Choroid plexus epithelial cell (primary cell): ENCODE results near the gene HEYL.
A peak's percentile ranks its signal among the peaks of the same experiment; 100 is the strongest.

Experiments used
- DNase-seq: peaks from one replicate; pipeline ENCODE4 v3.0.0-alpha.2; 2010; ENCODE audit warnings: low read depth
- H3K4me3 ChIP-seq: 2 replicates; pipeline ENCODE4 v1.5.1; 2011; ENCODE audit warnings: low read depth, mild to moderate bottlenecking, control low read depth, low read length, moderate library complexity
- TF ChIP-seq, protein P1 (sequence below): conservative IDR thresholded peaks from 2 replicates; pipeline ENCODE4 v1.5.1; 2011; ENCODE audit warnings: low read depth, mild to moderate bottlenecking, control low read depth, inconsistent platforms, low read length, moderate library complexity

HEYL gene

GRCh38 chr1:39635205-39635870 is 4.1 kb downstream of the HEYL start:
- DNase-seq, result no peak
- TF ChIP-seq, protein P1, sequence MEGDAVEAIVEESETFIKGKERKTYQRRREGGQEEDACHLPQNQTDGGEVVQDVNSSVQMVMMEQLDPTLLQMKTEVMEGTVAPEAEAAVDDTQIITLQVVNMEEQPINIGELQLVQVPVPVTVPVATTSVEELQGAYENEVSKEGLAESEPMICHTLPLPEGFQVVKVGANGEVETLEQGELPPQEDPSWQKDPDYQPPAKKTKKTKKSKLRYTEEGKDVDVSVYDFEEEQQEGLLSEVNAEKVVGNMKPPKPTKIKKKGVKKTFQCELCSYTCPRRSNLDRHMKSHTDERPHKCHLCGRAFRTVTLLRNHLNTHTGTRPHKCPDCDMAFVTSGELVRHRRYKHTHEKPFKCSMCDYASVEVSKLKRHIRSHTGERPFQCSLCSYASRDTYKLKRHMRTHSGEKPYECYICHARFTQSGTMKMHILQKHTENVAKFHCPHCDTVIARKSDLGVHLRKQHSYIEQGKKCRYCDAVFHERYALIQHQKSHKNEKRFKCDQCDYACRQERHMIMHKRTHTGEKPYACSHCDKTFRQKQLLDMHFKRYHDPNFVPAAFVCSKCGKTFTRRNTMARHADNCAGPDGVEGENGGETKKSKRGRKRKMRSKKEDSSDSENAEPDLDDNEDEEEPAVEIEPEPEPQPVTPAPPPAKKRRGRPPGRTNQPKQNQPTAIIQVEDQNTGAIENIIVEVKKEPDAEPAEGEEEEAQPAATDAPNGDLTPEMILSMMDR, result no peak
- no peak overlapping the region for H3K4me3 ChIP-seq

GRCh38 chr1:39633422-39633821 is 6.0 kb downstream of the HEYL start:
- no peak for DNase-seq
- TF ChIP-seq, protein P1, result no peak
- no peak overlapping the region for H3K4me3 ChIP-seq

GRCh38 chr1:39632682-39633417 is 6.6 kb downstream of the HEYL start:
- DNase-seq, result peak; percentile 72
- TF ChIP-seq, protein P1, result no peak
- H3K4me3 ChIP-seq, result peak overlapping the region; percentile 22

DNA sequence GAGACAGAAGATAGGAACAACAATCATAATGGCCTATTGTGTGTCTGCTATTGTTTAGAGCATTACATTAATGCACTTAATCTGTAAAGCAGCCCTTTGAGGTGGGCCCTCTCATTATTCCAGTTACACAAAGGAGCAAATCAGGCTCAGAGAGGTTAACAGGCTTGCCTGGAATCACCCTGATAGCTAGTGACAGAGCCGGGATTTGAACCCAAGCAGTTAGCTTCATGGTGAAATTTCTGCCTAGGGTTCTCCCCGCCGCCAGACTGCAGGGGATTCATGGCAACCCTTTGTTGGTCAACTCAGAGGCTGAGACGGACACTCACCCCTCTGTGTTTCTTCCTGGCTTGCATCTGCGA is 7.1 kb downstream of the HEYL start:
- TF ChIP-seq, protein P1, result no peak
- H3K4me3 ChIP-seq, result no peak overlapping the region
- DNase-seq, result no peak

GRCh38 chr1:39631361-39632322 is 7.8 kb downstream of the HEYL start:
- no peak overlapping the region for H3K4me3 ChIP-seq
- no peak for DNase-seq
- TF ChIP-seq, protein P1, result no peak

- TF ChIP-seq, protein P1, result no peak
- H3K4me3 ChIP-seq, result no peak overlapping the region
- no peak for DNase-seq
These were observed 10.6 kb downstream of the HEYL start for GRCh38 chr1:39628807-39629350.
